Suppressor macrophage treated with lipopolysaccharide for 4 hours (primary cell): ENCODE measurements around the gene CYP17A1.
A peak's percentile ranks its signal among the peaks of the same experiment; 100 is the strongest.

ENCODE experiments used
- DNase-seq: peaks from one replicate; pipeline ENCODE4 v3.0.0-alpha.2; 2020

The CYP17A1 gene

GRCh38 chr10:102802920-102803534 is 34.2 kb downstream of the CYP17A1 start:
- DNase-seq: peak; percentile 93

GRCh38 chr10:102801978-102802377 is 35.2 kb downstream of the CYP17A1 start:
- DNase-seq: peak; percentile 47

GRCh38 chr10:102801496-102801895 is 35.7 kb downstream of the CYP17A1 start:
- no peak for DNase-seq

GRCh38 chr10:102800611-102801335 is 36.4 kb downstream of the CYP17A1 start:
- DNase-seq: no peak

GRCh38 chr10:102799691-102800471 is 37.3 kb downstream of the CYP17A1 start:
- no peak for DNase-seq

- DNase-seq: peak; percentile 73
Observed at GRCh38 chr10:102796407-102797176, 40.6 kb downstream of the CYP17A1 start.

- DNase-seq: no peak
Observed at GRCh38 chr10:102795453-102796406, 41.5 kb downstream of the CYP17A1 start.

- DNase-seq: no peak
Observed at GRCh38 chr10:102791754-102792395, 45.3 kb downstream of the CYP17A1 start.

GRCh38 chr10:102785818-102786217 is 51.4 kb downstream of the CYP17A1 start:
- peak; percentile 80 for DNase-seq

- no peak for DNase-seq
Observed at GRCh38 chr10:102783568-102783967, 53.6 kb downstream of the CYP17A1 start.

- DNase-seq: no peak
Observed at GRCh38 chr10:102782673-102783551, 54.3 kb downstream of the CYP17A1 start.

- DNase-seq: no peak
Observed at GRCh38 chr10:102781921-102782557, 55.2 kb downstream of the CYP17A1 start.

- DNase-seq: no peak
Observed at GRCh38 chr10:102781090-102781920, 55.9 kb downstream of the CYP17A1 start.
